B cell (primary cell): ENCODE measurements around the gene AMBRA1.

ENCODE experiments used
- CTCF ChIP-seq: fragments of 200-600 bp; IDR thresholded peaks from one replicate; pipeline ENCODE4 v1.8.0; 2022; ENCODE audit warnings: antibody characterized with exemption, mild to moderate bottlenecking
- EZH2 ChIP-seq: IDR thresholded peaks from 2 replicates; pipeline ENCODE4 v1.6.1; 2012; ENCODE audit warnings: borderline replicate concordance, low read depth, mild to moderate bottlenecking, moderate library complexity, low read length; ENCODE audit not compliant: insufficient read depth, poor library complexity, severe bottlenecking

- TF ChIP-seq CTCF (no peak), EZH2 (no peak)
Measured at GRCh38 chr11:46465683-46466082, 128.1 kb downstream of the AMBRA1 start.
